SH-SY5Y (cell line): ENCODE data around the gene CABLES1.

Experiments used
- GATA2 ChIP-seq: IDR thresholded peaks from 2 replicates; pipeline ENCODE4 v1.6.1; 2011; ENCODE audit warnings: mild to moderate bottlenecking, low read depth, low read length
- GATA3 ChIP-seq: IDR thresholded peaks from 2 replicates; pipeline ENCODE4 v1.6.1; 2011; ENCODE audit warnings: low read depth, mild to moderate bottlenecking, low read length, moderate library complexity

GRCh38 chr18:23144640-23145039 lies 9.4 kb downstream of the CABLES1 start:
- TF ChIP-seq GATA2 (no peak), GATA3 (no peak)
